ENCODE results near the gene SLC41A3.

SLC41A3 gene

DNA sequence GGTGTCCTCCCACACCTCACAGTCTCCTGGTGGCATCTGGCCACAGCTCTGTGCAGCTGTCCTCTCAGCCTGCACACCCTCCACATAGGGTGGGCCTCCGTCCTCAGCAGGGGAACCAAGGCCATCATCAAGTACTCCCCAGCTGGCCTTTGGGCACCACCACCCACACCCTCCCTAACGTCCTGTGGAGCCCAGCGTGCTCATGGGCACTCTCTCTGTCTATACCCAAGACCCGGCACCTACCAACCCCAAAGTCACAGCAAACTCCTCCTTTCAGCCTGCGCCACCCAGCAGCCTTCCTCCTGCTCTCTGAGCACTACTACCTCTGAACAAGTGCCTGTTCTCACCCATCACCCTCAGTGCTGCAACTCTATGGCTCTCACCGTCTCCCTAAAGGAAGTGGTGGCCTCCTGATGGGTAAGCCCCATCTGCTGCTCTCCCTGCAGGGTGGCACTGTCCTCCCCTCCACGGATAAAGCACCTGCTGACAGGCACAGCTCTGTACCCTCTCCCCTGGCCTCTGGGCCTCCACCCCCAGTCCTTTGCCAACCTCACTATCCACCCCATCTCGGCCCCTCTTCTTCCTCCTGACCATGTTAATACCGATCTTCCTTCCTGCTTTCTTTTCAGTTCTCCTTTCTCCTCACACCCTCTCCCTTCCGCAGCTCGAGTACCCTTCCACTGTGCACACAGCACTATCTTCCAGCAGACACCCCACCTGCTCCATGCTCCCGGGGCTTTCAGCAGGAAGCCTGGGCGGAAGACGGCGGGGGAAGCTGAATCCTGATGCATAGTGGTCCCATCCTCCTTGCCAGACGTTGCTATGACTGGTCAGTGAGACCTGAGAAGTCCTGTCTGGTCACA is 31.5 kb downstream of the SLC41A3 start:
- H3K9ac ChIP-seq (ENCODE audit: low read length): no peak overlapping the region
- no peak overlapping the region for H3K27ac ChIP-seq (ENCODE audit: low read depth, low read length, poor library complexity, severe bottlenecking)
- TF ChIP-seq, protein P1, sequence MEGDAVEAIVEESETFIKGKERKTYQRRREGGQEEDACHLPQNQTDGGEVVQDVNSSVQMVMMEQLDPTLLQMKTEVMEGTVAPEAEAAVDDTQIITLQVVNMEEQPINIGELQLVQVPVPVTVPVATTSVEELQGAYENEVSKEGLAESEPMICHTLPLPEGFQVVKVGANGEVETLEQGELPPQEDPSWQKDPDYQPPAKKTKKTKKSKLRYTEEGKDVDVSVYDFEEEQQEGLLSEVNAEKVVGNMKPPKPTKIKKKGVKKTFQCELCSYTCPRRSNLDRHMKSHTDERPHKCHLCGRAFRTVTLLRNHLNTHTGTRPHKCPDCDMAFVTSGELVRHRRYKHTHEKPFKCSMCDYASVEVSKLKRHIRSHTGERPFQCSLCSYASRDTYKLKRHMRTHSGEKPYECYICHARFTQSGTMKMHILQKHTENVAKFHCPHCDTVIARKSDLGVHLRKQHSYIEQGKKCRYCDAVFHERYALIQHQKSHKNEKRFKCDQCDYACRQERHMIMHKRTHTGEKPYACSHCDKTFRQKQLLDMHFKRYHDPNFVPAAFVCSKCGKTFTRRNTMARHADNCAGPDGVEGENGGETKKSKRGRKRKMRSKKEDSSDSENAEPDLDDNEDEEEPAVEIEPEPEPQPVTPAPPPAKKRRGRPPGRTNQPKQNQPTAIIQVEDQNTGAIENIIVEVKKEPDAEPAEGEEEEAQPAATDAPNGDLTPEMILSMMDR (IDR thresholded peaks at IDR 0.05; ENCODE audit: low read length): no peak
- no peak for TF ChIP-seq EZH2 (IDR thresholded peaks at IDR 0.05; ENCODE audit: borderline replicate concordance, low read length)
- no peaks in the 10 kb centered on the region for H3K27me3 ChIP-seq (ENCODE audit: insufficient read depth, low read length)
- no peak overlapping the region for H3K4me3 ChIP-seq (ENCODE audit: low read depth, low read length, poor library complexity, severe bottlenecking)
- no peaks in the 10 kb centered on the region for H3K9me3 ChIP-seq (ENCODE audit: low read length)
- H3K4me2 ChIP-seq (ENCODE audit: low read length): no peak overlapping the region
- no peak overlapping the region for H2AFZ ChIP-seq (ENCODE audit: low read length)
- no peaks in the 10 kb centered on the region for H3K36me3 ChIP-seq (ENCODE audit: insufficient read depth, low read length)
- H3K79me2 ChIP-seq (ENCODE audit: insufficient read depth, low read length): no peaks in the 10 kb centered on the region
- H4K20me1 ChIP-seq (ENCODE audit: insufficient read depth, low read length): no peaks in the 10 kb centered on the region
- H3K4me1 ChIP-seq (ENCODE audit: insufficient read depth, low read length, severe bottlenecking): no peaks in the 10 kb centered on the region
- no peaks in the 10 kb centered on the region for H3K9me2 ChIP-seq (ENCODE audit: low read depth, low read length)
- no peaks in the 10 kb centered on the region for H3F3A ChIP-seq (ENCODE audit: insufficient read depth, low read length)

DNA sequence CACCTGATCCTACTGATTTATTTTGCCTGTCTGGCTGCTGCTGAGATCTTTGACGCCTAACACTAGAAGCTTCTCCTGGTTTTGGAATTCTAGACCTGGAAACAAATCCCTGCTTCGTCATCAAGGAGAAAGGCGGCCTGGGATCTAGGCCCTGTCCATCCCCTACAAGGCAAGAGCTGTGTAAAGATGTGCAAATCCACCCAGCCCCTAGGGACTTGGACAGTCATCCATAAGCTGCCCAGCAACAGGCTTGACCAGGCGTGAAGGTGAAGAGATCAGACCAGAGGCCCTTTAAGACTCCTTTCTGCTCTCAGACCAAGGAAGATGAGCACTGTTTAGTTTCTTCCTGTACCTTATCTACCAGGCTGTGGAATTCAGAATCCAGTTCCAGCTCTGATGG is 32.2 kb downstream of the SLC41A3 start:
- Histone ChIP-seq H2AFZ (ENCODE audit: low read length) (no peak overlapping the region), H3K4me2 (ENCODE audit: low read length) (no peak overlapping the region), H3K9ac (ENCODE audit: low read length) (no peak overlapping the region), H3K4me3 (ENCODE audit: low read depth, low read length, poor library complexity, severe bottlenecking) (no peak overlapping the region), H3F3A (ENCODE audit: insufficient read depth, low read length) (no peaks in the 10 kb centered on the region), H3K4me1 (ENCODE audit: insufficient read depth, low read length, severe bottlenecking) (no peaks in the 10 kb centered on the region), H3K79me2 (ENCODE audit: insufficient read depth, low read length) (no peaks in the 10 kb centered on the region), H3K9me2 (ENCODE audit: low read depth, low read length) (no peaks in the 10 kb centered on the region), H3K27ac (ENCODE audit: low read depth, low read length, poor library complexity, severe bottlenecking) (no peak overlapping the region), H3K36me3 (ENCODE audit: insufficient read depth, low read length) (no peaks in the 10 kb centered on the region), H3K9me3 (ENCODE audit: low read length) (no peaks in the 10 kb centered on the region), H4K20me1 (ENCODE audit: insufficient read depth, low read length) (no peaks in the 10 kb centered on the region), H3K27me3 (ENCODE audit: insufficient read depth, low read length) (no peaks in the 10 kb centered on the region)
- TF ChIP-seq, protein P1 (IDR thresholded peaks at IDR 0.05; ENCODE audit: low read length): no peak
- no peak for TF ChIP-seq EZH2 (IDR thresholded peaks at IDR 0.05; ENCODE audit: borderline replicate concordance, low read length)

DNA sequence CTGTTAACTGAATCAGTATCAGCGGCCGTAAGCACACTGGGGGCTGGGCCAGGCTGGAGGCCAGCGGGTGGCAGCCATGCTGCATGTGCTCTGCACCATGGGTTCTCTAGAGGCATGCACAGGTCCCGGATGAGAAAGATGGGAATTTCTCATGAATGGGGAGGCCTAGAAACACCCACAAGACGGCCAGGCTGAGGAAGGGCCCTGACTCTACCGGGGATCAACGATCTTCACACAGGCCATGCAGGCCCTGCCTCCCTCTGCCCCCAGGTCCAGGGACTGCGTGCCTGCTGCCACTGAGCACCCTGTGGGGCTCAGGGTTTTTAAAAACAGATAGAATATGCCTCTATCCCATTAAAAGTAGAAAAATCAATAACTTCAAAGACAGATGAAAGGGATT is 32.7 kb downstream of the SLC41A3 start:
- no peak for TF ChIP-seq EZH2 (IDR thresholded peaks at IDR 0.05; ENCODE audit: borderline replicate concordance, low read length)
- TF ChIP-seq, protein P1 (IDR thresholded peaks at IDR 0.05; ENCODE audit: low read length): no peak
- no peaks in the 10 kb centered on the region for H3F3A ChIP-seq (ENCODE audit: insufficient read depth, low read length)
- H3K9me2 ChIP-seq (ENCODE audit: low read depth, low read length): no peaks in the 10 kb centered on the region
- H3K27me3 ChIP-seq (ENCODE audit: insufficient read depth, low read length): no peaks in the 10 kb centered on the region
- no peak overlapping the region for H3K9ac ChIP-seq (ENCODE audit: low read length)
- H2AFZ ChIP-seq (ENCODE audit: low read length): no peak overlapping the region
- H3K27ac ChIP-seq (ENCODE audit: low read depth, low read length, poor library complexity, severe bottlenecking): no peak overlapping the region
- no peak overlapping the region for H3K4me2 ChIP-seq (ENCODE audit: low read length)
- H3K36me3 ChIP-seq (ENCODE audit: insufficient read depth, low read length): no peaks in the 10 kb centered on the region
- H3K4me1 ChIP-seq (ENCODE audit: insufficient read depth, low read length, severe bottlenecking): no peaks in the 10 kb centered on the region
- no peaks in the 10 kb centered on the region for H3K9me3 ChIP-seq (ENCODE audit: low read length)
- no peaks in the 10 kb centered on the region for H4K20me1 ChIP-seq (ENCODE audit: insufficient read depth, low read length)
- H3K79me2 ChIP-seq (ENCODE audit: insufficient read depth, low read length): no peaks in the 10 kb centered on the region
- H3K4me3 ChIP-seq (ENCODE audit: low read depth, low read length, poor library complexity, severe bottlenecking): no peak overlapping the region
